ENCODE measurements around the gene FOXP2. TPM values are rescaled to one million over a fixed set of nuclear protein-coding genes. Genes with fewer than 3 reads are reported as not detected.

FOXP2 gene
- total RNA-seq, 1 donor from 2014 or later, result 7.6 TPM

DNA sequence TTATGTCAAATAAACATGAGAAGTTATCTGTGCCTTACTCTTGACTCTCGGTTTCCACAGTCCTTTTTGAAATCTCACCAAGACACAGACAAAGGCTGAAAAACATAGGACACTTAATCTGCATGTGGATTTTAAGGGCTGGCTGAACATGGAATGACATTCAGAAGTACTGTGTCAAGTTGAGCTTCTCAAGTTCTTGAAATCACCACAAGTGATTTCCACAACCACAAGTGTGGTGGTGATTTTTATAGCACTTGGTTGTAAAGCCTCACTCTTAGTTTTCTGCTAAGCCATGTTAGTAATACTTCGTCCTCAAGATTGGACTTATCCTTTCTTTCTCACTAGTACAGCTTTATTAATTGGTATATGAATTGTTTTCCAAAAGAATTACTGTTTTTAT is 29.6 kb downstream of the FOXP2 start:
- no peak for TF ChIP-seq CTCF (IDR thresholded peaks at IDR 0.05)
- Histone ChIP-seq H3K9me3 (no peaks in the 10 kb centered on the region), H3K4me3 (no peak overlapping the region), H3K4me1 (no peaks in the 10 kb centered on the region), H3K27ac (no peak overlapping the region), H3K36me3 (no peaks in the 10 kb centered on the region), H3K27me3 (no peaks in the 10 kb centered on the region)
- intact Hi-C loops (cut with DNase I), result no loop called here
- DNase-seq, result no peak
- no peak for ATAC-seq

DNA sequence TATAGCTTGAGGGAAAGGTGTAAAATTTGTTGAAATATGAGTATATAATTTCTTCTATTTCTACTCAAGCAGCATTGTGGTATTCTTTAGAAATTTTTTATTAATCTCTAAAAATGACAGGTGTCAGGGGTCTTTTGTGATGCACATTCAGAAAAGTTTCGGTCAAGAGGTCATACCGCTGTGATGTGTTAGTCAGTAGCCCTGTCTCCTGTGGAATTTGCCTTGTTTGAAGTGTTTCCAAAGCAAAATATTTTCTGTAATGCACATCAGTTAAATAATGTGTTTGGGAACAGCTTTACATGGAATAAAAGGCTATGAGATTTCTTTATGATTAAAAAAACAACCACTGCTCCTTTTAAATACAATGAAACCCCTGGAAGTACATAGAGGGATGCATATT is 35.8 kb downstream of the FOXP2 start:
- no peaks in the 10 kb centered on the region for H3K4me1 ChIP-seq
- H3K27me3 ChIP-seq, result no peaks in the 10 kb centered on the region
- intact Hi-C loops (cut with DNase I), result no loop called here
- H3K4me3 ChIP-seq, result no peak overlapping the region
- ATAC-seq (no peak), DNase-seq (no peak)
- no peaks in the 10 kb centered on the region for H3K36me3 ChIP-seq
- H3K27ac ChIP-seq, result no peak overlapping the region
- no peak for TF ChIP-seq CTCF (IDR thresholded peaks at IDR 0.05)
- H3K9me3 ChIP-seq, result no peaks in the 10 kb centered on the region

DNA sequence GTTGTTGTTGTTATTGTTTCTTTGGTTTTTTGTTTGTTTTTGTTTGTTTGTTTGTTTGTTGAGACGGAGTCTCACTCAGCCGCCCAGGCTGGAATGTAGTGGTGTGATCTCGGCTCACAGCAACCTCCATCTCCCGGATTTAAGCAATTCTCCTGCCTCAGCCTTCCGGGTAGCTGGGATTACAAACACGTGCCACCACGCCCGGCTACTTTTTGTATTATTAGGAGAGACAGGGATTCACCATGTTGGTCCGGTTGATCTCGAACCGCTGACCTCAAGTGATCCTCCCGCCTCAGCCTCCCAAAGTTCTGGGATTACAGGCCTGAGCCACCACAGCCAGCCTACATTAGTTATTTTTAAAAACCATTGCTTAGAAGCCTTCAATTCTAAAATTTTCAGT is 45.0 kb downstream of the FOXP2 start:
- H3K4me1 ChIP-seq, result no peaks in the 10 kb centered on the region
- ATAC-seq, result no peak
- no peaks in the 10 kb centered on the region for H3K9me3 ChIP-seq
- no peak for TF ChIP-seq CTCF (IDR thresholded peaks at IDR 0.05)
- H3K4me3 ChIP-seq, result no peak overlapping the region
- no peak overlapping the region for H3K27ac ChIP-seq
- H3K36me3 ChIP-seq, result no peaks in the 10 kb centered on the region
- H3K27me3 ChIP-seq, result no peaks in the 10 kb centered on the region
- no peak for DNase-seq
- intact Hi-C loops (cut with DNase I), result no loop called here

- Histone ChIP-seq H3K27me3 (no peaks in the 10 kb centered on the region), H3K4me3 (no peak overlapping the region), H3K27ac (no peak overlapping the region), H3K4me1 (no peaks in the 10 kb centered on the region), H3K36me3 (no peaks in the 10 kb centered on the region), H3K9me3 (no peaks in the 10 kb centered on the region)
- DNase-seq, result no peak
- TF ChIP-seq CTCF (IDR thresholded peaks at IDR 0.05), result no peak
- ATAC-seq, result no peak
- intact Hi-C loops (cut with DNase I), result no loop called here
Measured at GRCh38 chr7:114460021-114460420, 45.4 kb downstream of the FOXP2 start.

GRCh38 chr7:114466917-114467316 is 52.3 kb downstream of the FOXP2 start:
- ATAC-seq, result no peak
- Histone ChIP-seq H3K9me3 (no peaks in the 10 kb centered on the region), H3K27me3 (no peaks in the 10 kb centered on the region), H3K4me3 (no peak overlapping the region), H3K36me3 (no peaks in the 10 kb centered on the region), H3K4me1 (no peaks in the 10 kb centered on the region), H3K27ac (no peak overlapping the region)
- intact Hi-C loops (cut with DNase I), result no loop called here
- TF ChIP-seq CTCF (IDR thresholded peaks at IDR 0.05), result no peak
- no peak for DNase-seq

GRCh38 chr7:114468844-114469243 is 54.2 kb downstream of the FOXP2 start:
- Histone ChIP-seq H3K27me3 (no peaks in the 10 kb centered on the region), H3K4me3 (no peak overlapping the region), H3K4me1 (no peaks in the 10 kb centered on the region), H3K27ac (no peak overlapping the region), H3K9me3 (no peaks in the 10 kb centered on the region), H3K36me3 (no peaks in the 10 kb centered on the region)
- ATAC-seq (no peak), DNase-seq (no peak)
- no peak for TF ChIP-seq CTCF (IDR thresholded peaks at IDR 0.05)
- intact Hi-C loops (cut with DNase I), result no loop called here
